ENCODE data around the gene UCK2. TPM values are rescaled to one million over a fixed set of nuclear protein-coding genes. Genes with fewer than 3 reads are reported as not detected.

The UCK2 gene
- total and polyA plus RNA-seq, 8 donors = 8.6 to 25.7 (median 20.8) TPM

DNA sequence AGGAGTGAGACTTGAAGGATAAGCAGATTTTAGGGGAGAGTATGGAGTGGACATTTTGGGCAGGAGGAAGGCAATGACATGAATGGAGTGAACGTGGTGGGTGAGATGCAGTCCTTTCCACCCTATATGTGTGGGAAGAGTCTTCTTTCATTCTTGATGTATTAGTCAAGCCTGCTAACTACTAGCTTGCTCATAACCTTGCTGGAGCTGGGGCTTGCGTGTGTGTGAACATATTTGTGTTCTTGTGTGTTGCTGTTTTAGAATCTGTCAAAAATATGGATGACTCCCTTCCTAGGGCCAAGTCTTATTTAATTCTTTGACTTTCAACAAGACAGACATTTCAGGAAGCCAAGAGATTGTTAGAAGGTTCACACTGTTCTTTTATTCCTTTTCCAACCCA is 132.7 kb downstream of the UCK2 start:
- H3K27ac ChIP-seq = no peak overlapping the region
- TF ChIP-seq, protein P1, sequence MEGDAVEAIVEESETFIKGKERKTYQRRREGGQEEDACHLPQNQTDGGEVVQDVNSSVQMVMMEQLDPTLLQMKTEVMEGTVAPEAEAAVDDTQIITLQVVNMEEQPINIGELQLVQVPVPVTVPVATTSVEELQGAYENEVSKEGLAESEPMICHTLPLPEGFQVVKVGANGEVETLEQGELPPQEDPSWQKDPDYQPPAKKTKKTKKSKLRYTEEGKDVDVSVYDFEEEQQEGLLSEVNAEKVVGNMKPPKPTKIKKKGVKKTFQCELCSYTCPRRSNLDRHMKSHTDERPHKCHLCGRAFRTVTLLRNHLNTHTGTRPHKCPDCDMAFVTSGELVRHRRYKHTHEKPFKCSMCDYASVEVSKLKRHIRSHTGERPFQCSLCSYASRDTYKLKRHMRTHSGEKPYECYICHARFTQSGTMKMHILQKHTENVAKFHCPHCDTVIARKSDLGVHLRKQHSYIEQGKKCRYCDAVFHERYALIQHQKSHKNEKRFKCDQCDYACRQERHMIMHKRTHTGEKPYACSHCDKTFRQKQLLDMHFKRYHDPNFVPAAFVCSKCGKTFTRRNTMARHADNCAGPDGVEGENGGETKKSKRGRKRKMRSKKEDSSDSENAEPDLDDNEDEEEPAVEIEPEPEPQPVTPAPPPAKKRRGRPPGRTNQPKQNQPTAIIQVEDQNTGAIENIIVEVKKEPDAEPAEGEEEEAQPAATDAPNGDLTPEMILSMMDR (IDR thresholded peaks at IDR 0.05) = no peak
- no peaks in the 10 kb centered on the region for H3K4me1 ChIP-seq
- no peaks in the 10 kb centered on the region for H3K36me3 ChIP-seq
- no peak for ATAC-seq
- intact Hi-C loops (cut with DNase I) = no loop called here
- no peak for DNase-seq
- H3K9me3 ChIP-seq = no peaks in the 10 kb centered on the region
- no peak overlapping the region for H3K4me3 ChIP-seq
- no peaks in the 10 kb centered on the region for H3K27me3 ChIP-seq

DNA sequence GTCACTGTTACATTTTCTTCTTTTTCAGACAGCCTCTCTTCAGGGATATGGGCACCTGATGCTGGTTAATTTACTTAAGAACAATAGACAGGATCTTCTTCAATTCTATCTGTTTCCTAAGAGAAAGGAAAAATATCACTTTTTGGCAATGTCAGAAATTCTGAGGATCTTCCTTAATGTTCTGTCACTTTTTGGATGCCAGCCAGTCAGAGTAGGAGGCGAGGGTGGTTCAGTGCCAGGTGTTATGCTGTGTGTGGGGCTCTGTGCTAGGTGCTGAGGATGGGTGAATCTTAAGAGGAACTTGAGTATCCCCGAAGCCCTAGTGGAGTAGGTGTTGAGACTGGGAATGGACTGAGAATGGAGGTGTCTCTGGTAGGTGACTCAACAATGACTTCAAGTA is 133.5 kb downstream of the UCK2 start:
- no peak for DNase-seq
- H3K27ac ChIP-seq = no peak overlapping the region
- TF ChIP-seq, protein P1 (IDR thresholded peaks at IDR 0.05) = no peak

More for the DNA sequence above, 133.5 kb downstream of the UCK2 start:
- intact Hi-C loops (cut with DNase I) = no loop called here
- Histone ChIP-seq H3K9me3 (no peaks in the 10 kb centered on the region), H3K27me3 (no peaks in the 10 kb centered on the region), H3K4me3 (no peak overlapping the region), H3K4me1 (no peaks in the 10 kb centered on the region), H3K36me3 (no peaks in the 10 kb centered on the region)
- ATAC-seq = no peak

Other genes starting within 250 kb of the UCK2 start
- gene MGST3, start 196.4 kb upstream of the UCK2 start, total RNA-seq = 100 to 1,000 TPM; 213 to 217 TPM
- gene MGST3, start 196.4 kb upstream of the UCK2 start, polyA plus RNA-seq (ENCODE audit: insufficient read length in 6 of 6) = 100 to 1,000 TPM; 137 to 183 (median 169) TPM
- gene ALDH9A1, start 129.1 kb upstream of the UCK2 start, total RNA-seq = 10 to 100 TPM; 69.3 to 69.6 TPM
- 100 to 1,000 TPM; 106 to 138 (median 110) TPM for gene ALDH9A1, start 129.1 kb upstream of the UCK2 start, polyA plus RNA-seq (ENCODE audit: insufficient read length in 6 of 6)
- 100 to 1,000 TPM in 1 of 2 donors, 10 to 100 TPM in 1; 91.5 to 102 TPM for gene TMCO1, start 58.7 kb upstream of the UCK2 start, total RNA-seq
- 100 to 1,000 TPM in 5 of 6 donors, 10 to 100 TPM in 1; 97.4 to 125 (median 114) TPM for gene TMCO1, start 58.7 kb upstream of the UCK2 start, polyA plus RNA-seq (ENCODE audit: insufficient read length in 6 of 6)

Measured in left lung (tissue), 10 donors.